OCI-M2 (cell line): ENCODE measurements around the gene PPP2R5C.
"Not testable (repeated sequence)": the region's sequence is repeated elsewhere in the genome, so short reads cannot be mapped to it uniquely, and the experiment has no call there.

Experiments
- DNase-seq: peaks from one replicate; lab custom pipeline; 2025; ENCODE audit not compliant: unreplicated experiment; lab: John Stamatoyannopoulos, UW

The PPP2R5C gene

DNA sequence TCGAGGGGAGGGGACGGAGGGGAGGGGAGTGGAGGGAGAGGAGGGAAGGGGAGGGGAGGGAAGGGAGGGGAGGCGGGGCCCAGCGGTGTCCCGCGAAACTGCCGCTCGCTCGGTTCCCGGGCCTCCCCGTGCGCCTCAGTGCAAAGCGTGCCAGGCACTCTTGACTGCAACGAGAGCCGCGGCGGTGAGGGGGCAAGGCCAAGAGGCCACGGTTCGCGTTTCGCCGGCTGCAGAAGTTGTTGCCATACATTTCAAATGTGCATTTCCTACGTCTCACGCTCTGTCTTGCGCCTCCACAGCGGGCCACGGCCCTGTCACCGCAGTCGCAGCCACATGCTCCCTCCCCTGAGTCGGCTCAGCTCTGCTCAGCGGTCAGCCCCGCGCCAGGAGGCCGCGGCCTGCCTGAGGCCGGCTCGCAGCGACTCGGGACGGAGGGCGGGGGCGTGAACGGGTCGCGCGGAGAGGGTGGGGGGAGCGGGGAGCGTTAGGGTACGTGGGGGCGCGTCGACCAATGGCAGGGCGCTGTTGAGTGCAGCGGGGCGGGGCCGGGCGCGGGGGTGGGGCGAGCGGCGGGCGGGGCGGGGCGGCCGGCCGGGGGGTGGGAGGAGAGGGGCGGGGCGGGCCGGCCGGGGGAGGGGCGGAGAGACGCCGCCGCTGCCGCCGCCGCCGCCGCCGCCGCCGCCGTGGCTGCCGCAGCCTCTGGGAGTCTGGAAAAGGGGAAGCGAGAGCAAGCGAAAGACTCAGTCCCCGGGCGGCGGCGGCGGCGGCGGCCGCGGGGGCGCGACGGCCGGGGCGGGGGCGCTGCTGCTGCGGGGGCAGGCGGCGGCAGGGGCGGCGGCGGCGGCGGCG is at the start of gene PPP2R5C:
TSS of gene PPP2R5C (plus strand) at position 678 of the 849 bp plus-strand sequence. CDS start 185 bp downstream, outside the sequence.
- DNase-seq = no peak

DNA sequence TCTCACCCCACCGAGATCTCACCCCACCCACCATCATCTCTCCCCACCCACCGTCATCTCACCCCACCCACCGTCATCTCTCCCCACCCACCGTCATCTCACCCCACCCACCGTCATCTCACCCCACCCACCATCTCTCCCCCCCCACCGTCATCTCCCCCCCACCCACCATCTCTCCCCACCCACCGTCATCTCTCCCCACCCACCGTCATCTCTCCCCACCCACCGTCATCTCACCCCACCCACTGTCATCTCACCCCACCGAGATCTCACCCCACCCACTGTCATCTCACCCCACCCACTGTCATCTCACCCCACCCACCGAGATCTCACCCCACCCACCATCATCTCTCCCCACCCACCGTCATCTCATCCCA is 49.7 kb upstream of the PPP2R5C start:
- DNase-seq = not testable (repeated sequence)

DNA sequence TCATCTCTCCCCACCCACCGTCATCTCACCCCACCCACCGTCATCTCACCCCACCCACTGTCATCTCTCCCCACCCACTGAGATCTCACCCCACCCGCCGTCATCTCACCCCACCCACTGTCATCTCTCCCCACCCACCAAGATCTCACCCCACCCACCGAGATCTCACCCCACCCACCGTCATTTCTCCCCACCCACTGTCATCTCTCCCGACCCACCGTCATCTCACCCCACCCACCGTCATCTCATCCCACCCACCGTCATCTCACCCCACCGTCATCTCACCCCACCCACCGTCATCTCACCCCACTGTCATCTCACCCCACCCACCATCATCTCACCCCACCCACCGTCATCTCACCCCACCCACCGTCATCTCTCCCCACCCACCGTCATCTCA is 49.2 kb upstream of the PPP2R5C start:
- not testable (repeated sequence) for DNase-seq

DNA sequence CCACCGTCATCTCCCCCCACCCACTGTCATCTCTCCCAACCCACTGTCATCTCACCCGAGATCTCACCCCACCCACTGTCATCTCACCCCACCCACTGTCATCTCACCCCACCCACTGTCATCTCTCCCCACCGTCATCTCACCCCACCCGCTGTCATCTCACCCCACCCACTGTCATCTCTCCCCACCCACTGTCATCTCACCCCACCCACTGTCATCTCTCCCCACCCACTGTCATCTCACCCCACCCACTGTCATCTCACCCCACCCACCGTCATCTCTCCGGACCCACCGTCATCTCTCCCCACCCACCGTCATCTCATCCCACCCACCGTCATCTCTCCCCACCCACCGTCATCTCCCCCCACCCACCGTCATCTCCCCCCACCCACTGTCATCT is 48.4 kb upstream of the PPP2R5C start:
- DNase-seq = not testable (repeated sequence)

DNA sequence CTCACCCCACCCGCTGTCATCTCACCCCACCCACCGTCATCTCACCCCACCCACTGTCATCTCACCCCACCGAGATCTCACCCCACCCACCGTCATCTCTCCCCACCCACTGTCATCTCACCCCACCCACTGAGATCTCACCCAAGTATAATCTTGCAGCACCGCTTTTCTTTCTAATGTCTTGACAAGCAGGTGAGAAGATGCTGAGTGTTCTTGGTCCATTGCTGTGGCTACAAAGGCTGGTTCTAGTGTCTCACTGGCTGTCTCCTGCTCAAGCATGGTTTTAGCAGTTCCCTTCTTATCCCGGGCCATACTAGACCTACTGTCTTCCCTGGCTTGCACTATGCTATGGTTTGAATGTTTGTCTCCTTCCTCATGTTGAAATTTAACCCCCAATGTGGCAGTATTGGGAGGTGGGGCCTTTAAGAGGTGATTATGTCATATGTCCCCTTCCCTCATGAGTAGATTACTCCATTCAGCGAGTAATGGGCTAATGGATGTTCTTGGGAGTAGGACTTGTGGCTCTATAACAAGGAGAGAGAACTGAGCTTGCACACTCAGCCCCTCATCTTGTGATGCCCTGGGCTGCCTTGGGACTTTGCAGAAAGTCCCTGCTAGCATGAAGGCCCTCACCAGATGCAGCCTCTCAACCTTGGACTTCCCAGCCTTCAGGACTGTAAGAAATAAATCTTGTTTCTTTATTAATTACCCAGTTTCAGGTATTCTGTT is 47.7 kb upstream of the PPP2R5C start:
- no peak for DNase-seq

DNA sequence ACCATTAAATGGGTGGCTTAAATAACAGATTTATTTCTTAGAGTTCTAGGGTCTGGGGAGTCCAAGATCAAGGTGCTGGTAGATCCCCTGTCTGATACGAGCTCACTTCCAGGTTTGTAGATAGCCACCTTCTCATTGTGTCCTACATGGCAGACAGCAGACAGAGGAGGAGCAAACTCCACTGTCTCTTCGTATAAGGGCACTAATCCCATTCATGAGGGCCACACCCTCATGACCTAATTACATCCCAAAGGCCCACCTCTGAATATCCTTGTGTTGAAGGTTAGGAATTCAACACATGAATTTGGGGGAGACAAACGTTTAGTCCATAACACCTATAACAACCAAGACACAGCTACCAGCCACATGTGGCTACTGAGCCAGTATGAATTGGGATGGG is 47.1 kb upstream of the PPP2R5C start:
- no peak for DNase-seq

DNA sequence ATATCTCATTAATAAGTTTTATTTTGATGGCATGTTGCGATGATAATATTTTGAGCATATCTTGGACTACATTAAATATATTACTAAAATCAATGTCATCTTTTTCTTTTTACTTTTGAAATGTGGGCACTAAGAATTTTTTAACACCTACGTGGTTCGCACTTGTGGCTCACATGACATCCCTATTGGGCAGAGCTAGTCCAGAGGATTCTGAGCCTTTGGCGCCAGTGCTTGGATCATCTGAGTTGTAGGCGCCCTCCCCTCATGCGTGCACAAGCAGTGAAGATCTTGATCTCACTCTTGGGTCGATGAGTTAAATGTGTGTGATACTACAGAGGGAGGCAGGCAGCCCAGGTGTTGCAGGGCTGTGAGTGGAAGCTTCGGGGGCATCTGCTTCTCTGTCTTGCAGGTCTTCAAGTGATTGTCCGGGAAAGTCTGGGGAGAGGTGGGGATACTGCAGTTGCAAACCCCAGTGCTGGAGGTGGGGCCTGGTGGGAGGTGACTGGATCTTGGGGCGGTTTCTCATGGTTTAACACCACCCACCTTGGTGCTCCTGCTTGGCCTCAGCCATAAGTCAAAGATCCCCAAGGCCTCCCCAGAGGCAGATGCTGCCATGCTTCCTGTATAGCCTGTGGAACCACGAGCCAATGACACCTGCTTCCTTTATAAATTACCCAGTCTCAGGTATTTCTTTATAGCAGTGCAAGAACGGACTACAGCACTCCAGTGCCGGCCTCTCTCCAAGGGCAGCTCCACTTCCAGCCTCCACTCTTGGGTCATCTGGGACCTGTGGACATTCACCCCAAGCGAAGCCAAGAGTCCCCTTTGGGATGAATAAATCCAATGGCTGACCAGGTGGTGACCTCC is 46.1 kb upstream of the PPP2R5C start:
- DNase-seq = no peak

DNA sequence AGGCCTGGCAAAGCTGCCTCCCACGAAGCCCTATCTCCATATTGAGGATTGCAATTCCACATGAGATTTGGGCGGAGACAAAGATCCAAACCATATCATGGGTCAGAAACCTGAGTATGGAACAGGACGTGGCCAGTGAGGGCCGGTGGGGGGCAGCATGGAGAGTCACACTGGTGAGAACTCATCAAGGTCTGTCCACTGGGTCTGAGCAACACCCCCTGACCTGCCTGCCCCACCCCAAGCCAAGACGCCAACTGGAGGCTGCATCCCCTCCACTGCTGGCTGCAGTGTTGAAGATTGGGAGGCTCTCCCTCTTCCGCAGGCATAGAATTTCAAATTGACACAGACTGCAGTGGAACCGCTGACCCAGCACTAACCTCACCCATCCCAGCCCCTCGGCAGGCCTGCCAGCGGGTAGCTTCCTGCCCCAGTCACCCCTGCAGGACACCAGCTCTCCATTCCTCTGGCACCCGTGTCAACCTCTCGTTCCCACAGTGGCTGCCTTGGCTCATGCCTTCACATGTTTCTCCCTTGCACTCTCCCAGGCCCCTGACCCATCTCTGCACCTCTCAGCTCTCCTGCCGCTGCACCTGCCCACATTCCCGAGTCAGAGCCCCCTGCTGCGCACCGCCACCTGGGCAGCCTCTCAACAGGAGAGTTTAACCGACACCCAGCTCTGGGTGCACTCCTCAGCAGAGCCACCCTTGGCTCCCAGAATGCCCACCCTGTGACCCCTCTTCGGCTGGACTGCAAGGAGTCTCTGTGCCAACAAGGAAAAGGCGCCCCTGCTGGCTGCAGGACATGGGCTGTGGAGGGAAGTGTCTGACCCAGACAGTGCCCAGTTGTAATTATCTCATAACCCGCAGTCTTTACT is 45.2 kb upstream of the PPP2R5C start:
- no peak for DNase-seq

DNA sequence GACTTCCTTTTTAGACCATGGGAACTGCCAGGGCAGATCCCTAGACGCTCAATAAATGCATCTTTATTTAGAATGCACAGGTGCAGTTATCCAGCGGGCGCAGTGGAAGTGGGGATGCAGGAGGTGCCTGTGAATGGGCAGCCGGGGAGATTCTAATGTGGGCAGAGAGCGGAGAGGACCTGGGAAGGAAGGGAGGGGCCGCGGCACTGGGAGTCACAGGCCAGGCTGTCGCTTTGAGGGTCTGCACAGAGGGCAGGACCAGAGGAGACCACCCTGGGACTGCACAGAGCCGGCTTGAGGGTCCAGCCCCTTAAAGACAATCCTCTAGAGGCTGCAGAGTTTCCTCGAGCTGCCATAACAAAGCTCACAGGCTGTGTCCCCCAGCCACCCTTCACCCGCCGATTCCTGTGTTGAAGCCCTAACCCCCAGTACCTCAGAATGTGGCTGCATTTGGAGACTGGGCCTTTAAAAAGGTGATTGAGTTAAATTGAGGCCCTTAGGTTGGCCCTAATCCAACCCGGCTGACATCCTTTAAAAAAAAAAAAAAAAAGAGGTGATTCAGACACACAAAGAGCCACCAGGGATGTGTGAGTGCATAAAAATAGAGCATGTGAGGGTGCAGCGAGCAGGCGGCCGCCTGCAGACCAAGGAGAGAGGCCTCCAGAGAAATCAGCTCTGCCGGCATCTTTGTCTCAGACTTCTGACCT is 44.4 kb upstream of the PPP2R5C start:
- DNase-seq = no peak

DNA sequence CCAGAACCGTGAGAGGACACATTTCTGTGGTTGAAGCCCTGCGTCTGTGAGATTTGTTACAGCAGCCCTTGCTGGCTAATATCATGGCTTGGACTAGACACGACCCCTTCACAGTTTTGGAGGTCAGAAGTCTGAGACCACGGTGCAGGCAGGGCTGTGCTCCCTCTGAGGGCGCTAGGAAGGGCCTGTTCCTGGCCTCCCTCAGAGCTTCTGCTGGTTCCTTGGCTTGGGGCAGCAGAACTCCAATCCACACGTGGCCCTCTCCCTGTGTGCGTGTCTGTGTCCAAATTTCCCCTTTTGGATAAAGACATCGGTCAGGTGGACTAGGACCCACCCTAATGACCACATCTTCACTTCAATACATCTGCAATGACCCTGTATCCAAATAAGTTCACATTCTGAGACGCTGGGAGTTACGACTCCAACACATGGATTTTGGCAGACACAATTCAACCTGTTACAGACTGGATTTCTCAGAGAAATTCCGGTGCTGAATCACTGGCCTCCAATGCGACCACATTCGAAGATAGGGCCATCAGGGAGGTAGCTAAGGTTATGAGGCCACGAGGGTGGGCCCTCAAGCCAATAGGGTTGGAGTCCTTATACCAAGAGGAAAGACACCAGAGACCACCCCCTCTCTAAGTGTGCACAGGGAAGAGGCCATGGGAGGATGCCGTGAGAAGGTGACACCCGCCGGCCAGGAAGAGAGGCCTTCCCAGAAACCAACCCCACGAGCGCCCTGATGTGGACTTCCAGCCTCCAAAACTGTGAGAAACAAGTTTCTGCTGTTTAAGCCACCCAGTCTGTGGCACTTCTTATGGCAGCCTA is 43.6 kb upstream of the PPP2R5C start:
- no peak for DNase-seq

DNA sequence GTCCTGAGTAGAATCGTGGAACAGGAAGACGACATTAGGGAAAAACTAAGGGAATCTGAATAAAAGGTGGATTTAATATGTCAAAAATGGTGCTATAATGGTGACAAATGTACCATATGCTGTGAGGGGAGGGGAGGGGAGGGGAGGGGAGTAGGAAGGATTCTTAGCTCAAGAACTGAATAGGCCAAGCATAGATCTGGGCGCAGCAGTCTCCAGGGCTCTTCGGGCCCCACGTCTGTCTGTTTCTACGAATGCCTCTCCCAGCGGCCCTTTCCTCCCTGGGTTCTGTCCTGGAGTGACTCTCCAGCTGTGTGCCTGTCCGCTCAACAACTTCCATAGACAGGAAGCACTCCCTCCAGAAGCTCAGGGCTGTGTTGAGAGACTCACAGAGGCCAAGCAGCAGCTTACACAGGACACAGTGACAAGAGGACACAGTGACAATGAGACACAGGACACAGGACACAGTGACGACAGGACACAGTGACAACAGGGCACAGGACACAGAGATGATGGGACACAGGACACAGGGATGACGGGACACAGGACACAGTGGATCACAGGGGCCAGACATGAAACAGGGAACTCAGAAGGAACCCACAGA is 42.4 kb upstream of the PPP2R5C start:
- DNase-seq = no peak

DNA sequence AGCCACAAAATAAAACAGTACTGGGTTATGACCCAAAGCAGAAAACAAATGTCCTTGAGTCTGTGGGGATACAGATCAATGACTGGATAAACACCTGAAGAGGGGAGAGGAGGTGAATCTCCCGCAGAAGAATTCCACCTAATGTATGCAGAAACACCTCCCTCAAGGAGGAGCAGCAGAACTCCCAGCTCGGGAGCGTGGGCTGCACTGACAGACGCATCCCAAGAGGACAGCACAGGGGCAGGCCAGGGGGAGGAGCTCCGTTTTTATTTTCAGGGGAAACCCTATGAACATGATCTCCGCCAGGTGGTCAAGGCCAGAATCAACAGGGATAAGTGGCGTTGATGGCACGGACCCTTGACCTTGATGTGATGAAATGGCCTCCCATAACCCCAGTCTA is 41.8 kb upstream of the PPP2R5C start:
- no peak for DNase-seq

DNA sequence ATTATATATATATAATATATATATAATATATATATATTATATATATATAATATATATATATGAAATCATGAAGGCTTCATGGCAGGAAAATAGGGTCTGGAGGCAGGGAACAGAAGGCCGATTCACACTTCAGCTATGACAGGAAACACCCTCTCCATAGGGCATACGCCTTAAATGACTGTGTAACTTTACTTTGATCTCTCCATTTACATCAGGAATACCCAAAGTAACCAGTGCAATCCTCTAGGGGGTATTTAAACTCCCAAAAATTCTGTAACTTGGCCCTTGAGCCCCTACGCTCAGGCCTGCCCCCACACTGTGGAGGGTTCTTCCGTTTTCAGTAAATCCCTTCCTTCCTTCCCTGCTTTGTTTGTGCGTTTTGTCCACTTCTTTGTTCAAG is 40.4 kb upstream of the PPP2R5C start:
- DNase-seq = no peak

DNA sequence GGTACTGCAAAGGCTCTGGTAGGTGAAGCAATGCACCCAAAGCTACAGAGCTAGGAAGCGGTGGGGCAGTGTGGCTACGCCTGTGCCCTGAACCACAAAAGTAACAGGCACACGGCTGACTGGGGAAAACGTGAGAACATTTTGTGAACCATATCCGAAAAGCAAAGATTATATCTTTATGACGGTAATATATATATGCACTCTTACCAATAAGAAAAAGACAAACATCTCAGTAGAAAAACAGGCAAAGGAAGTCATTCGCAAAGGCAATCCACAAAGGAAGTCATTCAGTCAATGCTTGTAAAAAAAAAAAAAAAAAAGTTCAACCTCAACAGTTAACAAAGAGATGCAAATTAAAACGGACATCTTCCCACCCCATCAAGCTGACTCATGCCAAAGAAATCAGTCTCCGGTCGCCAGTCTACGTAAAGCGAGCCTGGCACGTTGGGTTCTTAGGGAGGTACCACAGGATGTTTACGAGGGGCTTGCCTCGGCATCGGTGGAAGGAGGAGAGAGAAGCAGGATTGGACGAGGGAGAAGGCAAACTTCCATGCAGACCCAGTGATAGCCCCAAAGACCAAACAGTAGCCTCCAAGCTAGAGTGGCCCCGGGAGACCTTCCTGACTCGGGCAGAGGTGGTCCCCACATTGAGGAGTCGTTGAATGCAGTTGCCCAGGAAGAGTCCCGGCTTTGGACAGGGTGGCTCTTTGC is 39.4 kb upstream of the PPP2R5C start:
- DNase-seq = no peak

DNA sequence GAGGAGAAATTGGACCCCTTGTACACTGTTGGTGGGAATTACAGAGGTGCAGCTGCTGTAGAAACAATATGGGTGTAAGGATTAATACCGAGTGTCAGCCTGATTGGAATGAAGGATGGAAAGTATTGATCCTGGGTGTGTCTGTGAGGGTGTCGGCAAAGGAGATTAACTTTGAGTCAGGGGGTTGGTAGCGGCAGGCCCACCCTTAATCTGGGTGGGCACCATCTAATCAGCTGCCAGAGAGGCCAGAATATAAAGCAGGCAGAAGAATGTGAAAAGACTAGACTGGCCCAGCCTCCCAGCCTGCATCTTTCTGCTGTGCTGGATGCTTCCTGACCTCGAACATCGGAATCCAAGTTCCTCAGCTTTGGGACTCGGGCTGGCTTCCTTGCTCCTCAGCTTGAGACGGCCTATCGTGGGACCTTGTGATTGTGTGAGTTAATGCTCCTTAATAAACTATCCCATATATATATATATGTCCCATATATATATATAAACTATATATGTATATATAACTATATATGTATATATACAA is 38.4 kb upstream of the PPP2R5C start:
- no peak for DNase-seq

DNA sequence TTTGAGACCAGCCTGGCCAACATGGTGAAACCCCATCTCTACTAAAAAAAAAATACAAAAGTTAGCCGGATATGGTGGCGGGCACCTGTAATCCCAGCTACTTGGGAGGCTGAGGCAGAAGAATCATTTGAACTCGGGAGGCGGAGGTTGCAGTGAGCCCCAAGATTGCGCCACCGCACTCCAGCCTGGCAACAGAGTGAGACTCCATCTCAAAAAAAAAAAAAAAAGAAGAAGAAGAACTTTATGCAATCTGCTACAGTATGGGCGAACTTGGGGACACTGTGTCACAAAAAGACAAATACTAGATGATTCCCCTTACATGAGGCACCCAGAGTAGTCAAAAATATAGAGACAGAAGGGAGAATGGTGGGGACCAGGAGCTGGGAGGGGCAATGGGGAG is 35.9 kb upstream of the PPP2R5C start:
- DNase-seq = not testable (repeated sequence)

DNA sequence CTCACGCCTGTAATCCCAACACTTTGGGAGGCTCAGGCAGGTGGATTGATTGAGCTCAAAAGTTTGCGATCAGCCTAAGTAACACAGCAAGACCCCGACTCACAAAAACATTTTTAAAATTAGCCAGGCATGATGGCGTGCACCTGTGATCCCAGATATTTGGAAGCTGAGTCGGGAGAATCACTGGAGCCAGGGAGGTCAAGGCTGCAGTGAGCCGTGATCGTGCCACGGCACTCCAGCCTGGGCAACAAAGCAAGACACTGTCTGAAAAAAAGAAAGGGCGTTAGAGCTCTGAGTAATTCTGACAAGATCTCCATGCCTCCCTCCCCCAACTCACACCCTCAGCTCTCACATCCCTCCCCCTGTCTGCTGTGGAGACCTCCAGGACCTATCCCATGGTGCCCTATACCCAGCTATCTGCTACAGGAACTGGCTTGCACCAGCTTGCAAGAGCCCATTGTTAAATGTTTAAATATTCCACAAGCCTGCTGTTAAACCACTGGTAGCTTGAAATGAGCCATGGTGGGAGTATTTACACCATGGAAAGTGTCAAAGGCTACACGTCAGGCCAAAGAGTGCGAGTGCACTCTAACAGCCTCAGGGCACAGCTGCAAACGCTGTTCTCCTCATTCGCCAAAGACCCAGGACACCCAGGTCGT is 35.1 kb upstream of the PPP2R5C start:
- no peak for DNase-seq
